Left renal cortex interstitium (tissue), 4 donors: ENCODE measurements around the gene NMB. TPM values are rescaled to one million over a fixed set of nuclear protein-coding genes. Genes with fewer than 3 reads are reported as not detected.
A peak's percentile ranks its signal among the peaks of the same experiment; 100 is the strongest.
"Not testable (repeated sequence)": the region's sequence is repeated elsewhere in the genome, so short reads cannot be mapped to it uniquely, and the experiment has no call there.

Source experiments
- DNase-seq, 4 donors: peaks; one replicate each; pipeline ENCODE4 v3.0.0-alpha.2; 2013; ENCODE audit warnings: low read depth in 4 of 4, low spot score in 2 of 4, missing footprints in 1 of 4
- polyA plus RNA-seq, 4 donors: library from polyadenylated mRNA; unstranded; fragments of 120-200 nt; gene quantifications; one replicate each; pipeline ENCODE4 v1.2.1, GENCODE V29; 2013; ENCODE audit not compliant: insufficient read length in 4 of 4

Gene NMB
- polyA plus RNA-seq, 4 donors, result 4.7 to 7.6 (median 5.8) TPM

GRCh38 chr15:84657748-84658079 is 285 bp downstream of the NMB start:
- no peak for DNase-seq

DNA sequence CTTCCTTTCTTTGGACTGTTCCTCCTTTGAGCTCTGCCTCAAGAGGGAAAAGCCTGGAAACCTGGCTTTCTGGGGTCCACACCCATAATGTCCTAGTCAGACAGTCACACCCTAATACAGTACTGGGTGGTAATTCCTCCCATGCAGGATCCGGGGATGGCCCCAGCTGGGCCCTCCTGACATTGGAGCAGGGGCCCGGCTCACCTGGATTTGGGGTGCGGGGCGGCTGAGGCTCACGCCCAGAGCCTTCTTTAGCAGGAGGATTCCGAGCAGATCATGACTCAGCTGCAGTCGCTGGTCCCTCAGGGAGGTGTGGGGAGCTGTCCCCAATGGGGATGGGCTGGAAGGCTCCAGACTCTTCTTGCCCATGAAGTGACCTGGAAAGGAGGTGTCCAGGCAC is 1.0 kb downstream of the NMB start:
- DNase-seq, result no peak

GRCh38 chr15:84654689-84655453 is 3.1 kb downstream of the NMB start:
- DNase-seq, result peak in 1 of 4 donors; percentile 49

- DNase-seq, result peak; percentile 85 to 96 (median 92)
Observed at GRCh38 chr15:84653910-84654688, 3.9 kb downstream of the NMB start, which contains the start of gene WDR73. WDR73 (minus strand) TSS chr15:84654283; CDS start chr15:84654274, 9 bp downstream.

- no peak for DNase-seq
Observed at GRCh38 chr15:84653584-84653909, 4.5 kb downstream of the NMB start.

- no peak for DNase-seq
Observed at GRCh38 chr15:84649706-84650105, 8.3 kb downstream of the NMB start.

GRCh38 chr15:84648539-84648938 is 9.5 kb downstream of the NMB start:
- DNase-seq, result no peak

DNA sequence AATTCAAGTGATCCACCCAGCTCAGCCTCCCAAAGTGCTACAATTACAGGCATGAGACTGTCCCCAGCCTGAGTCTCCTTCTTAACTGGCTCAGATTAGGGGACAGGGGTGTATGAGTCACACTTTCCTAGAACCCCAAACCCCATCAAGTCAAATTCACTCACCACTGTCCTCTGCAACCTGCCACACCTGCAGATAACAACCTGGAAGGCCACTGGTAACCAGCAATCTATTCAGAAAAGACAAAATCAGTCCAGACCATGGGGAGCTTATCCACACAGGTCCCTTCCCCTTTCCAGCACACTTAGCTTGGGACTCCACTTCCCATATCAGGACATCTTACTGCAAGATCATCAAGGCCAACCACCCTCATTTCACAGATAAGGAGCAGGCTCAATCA is 10.3 kb downstream of the NMB start:
- DNase-seq, result no peak

- no peak for DNase-seq
Observed at GRCh38 chr15:84645997-84646396, 12.0 kb downstream of the NMB start.

- no peak for DNase-seq
Observed at GRCh38 chr15:84645496-84645895, 12.5 kb downstream of the NMB start.

DNA sequence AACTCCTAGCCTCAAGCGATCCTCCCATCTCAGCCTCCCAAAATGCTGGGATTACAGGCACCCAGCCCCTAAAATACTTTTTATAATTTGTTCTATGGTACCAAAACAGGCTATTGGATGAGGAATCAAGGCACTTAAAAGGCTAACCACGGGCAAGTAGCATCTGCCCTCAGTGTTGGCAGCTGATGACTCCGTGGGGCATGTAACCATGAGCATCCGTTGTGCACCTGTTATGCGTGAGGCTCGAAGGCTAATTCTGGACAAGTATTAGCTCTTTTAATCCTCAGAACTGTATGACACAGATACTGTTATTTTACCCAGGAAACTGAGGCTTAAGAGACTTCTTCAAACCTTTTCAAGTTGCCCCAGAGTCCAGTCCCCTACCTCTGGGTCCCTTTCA is 14.2 kb downstream of the NMB start:
- DNase-seq, result no peak

- DNase-seq, result not testable (repeated sequence)
Observed at GRCh38 chr15:84642640-84643039, 15.4 kb downstream of the NMB start.

DNA sequence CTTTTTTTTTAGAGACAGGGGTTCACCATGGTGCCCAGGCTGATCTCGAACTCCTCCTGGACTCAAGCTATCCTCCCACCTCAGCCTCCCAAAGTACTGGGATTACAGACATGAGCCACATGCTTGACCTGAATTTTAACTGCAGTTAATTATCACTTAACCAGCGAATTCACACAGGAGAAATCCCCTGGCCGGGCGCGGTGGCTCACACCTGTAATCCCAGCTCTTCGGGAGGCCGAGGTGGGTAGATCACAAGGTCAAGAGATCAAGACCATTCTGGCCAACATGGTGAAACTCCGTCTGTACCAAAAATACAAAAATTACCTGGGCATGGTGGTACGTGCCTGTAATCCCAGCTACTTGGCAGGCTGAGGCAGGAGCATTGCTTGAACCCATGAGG is 16.1 kb downstream of the NMB start:
- not testable (repeated sequence) for DNase-seq

DNA sequence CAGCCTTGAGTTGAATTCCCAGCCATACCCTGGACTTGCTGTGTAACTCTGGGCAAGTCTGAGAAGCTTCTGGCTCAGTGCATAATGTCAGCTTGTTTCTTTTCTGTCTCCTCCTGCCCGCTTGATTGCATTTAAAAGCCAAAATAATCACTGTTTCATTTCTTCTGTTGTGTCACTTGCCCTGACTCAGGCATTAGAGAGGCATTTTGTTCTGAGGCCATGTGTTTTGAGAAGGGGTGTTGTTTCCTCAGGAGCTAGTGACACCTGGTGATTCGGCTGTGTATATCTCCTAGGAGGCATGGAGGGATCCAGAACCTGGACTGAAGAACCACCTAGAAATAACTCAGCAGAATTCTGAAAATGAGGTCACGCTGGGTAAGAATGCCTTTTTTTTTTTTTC is 19.9 kb downstream of the NMB start:
- no peak for DNase-seq

DNA sequence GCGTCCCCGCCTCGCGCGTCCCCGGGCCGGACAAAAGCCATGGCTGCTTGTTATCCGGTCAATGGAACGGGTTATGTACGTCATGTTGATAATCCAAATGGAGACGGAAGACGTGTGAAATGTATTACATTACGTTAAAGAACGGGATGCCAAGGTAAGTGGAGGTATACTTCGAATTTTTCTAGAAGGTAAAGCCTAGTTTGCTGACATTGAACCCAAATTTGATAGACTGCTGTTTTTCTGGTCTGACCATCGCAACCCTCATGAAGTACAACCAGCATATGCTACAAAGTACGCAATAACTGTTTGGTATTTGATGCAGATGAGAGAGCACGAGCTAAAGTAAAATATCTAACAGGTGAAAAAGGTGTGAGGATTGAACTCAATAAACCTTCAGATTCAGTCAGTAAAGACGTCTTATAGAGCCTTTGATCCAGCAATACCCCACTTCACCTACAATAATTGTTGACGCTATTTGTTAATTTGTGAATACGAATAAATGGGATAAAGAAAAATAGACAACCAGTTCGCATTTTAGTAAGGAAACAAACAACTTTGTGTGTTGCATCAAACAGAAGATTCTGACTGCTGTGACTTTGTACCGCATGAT is 23.7 kb downstream of the NMB start:
- DNase-seq, result no peak

DNA sequence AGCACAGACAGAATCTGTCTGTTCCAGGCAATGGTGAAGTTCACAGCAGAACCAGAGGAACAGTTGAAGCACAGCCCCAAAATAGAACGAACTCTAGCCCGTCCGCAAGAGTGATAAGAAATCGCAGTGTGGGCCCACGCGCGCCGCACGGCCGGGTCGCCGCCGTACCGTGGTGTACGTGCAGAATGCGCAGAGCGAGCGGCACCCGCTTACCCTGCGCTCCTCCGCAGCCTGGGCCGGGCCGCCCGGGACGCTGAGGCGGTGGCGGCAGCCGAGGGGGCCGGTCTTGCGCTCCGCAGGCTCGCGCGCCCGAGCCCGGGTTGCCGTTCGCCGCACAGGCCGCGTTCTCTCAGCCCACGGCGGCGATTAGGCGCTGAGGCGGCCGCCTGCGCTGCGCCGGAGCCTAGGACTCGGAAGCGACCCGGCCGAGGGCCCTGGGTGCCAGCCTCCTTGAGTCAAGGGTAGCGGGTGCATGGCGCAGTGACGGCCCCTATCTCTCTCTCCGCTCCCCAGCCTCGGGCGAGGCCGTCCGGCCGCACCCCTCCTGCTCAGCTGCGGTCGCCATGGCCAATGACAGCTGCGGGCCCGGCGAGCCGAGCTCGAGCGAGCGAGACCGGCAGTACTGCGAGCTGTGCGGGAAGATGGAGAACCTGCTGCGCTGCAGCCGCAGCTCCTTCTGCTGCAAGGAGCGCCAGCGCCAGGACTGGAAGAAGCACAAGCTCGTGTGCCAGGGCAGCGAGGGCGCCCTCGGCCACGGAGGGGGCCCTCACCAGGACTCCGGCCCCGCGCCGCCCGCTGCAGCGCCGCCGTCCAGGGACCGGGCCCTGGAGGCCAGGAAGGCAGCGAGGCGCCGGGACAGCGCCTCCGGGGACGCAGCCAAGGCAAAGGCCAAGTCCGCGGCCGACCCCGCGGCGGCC is 24.4 kb downstream of the NMB start:
- DNase-seq, result peak; percentile 44 to 51 (median 48)

- DNase-seq, result no peak
Observed at GRCh38 chr15:84631706-84632272, 26.2 kb downstream of the NMB start.

GRCh38 chr15:84629033-84629432 is 29.0 kb downstream of the NMB start:
- no peak for DNase-seq

DNA sequence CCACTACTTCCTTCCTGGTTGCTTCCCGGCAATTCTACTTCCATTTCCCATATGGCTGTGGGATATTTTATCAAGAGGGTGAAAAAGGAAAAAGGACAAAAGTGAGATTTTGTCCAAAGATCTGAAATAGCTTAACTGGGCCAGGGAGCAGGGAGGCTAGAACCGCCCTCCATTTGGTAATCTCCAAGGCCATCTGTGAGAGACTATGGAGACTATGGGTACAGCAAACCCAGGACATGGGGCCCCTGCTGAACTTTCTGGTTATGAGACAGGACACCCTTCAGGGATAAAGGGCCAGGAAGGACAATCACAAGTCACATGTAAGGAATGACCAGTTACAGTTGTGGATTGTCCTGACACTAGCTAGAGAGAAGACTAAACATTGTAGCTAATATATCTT is 32.9 kb downstream of the NMB start:
- DNase-seq, result no peak

DNA sequence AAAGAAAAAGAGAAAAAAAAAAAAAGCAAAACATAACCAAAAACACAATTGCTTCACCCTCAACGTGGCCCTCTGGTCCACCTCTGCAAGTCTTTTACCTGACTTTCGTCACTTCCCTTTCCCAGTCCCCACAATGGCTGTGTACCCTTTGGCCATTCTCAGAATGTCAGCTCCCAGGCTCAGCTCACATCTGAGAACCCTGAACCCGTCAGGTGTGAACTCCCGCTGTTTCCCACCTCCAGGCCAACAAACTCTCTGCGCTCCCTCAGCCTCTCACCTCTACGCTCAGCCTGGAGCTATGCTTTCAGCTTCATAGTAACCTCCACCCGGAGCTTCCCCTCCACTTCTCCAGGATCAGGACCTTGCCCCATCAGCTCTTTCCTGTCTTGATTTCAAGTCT is 33.6 kb downstream of the NMB start:
- DNase-seq, result no peak
